ENCODE data around the gene LRRTM4. TPM values are rescaled to one million over a fixed set of nuclear protein-coding genes. Genes with fewer than 3 reads are reported as not detected.

The LRRTM4 gene
- total RNA-seq, 2 donors from 2014 or later = 0.24 TPM; not detected in 1

DNA sequence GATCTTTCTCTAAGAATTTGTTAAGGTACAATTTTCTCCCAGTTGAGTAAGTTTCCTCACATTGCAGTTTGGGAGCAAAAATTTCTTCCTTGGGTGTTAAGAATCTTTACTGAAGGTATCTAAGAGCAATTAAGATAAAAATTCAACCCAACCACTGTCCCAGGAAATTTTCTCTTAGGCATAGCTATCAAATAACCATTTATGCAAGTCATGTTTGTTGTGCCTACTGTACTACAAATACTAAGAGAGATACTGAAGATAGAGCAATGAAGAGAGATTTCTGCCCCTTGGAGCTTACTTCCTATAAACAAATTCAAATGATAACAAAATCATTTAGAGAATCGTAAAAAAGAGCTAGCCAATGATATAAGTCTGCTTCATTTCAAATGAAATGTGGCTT, 402.8 kb downstream of the LRRTM4 start:
- DNase-seq (ENCODE audit: low spot score) = no peak
- Histone ChIP-seq H3K36me3 (no peaks in the 10 kb centered on the region), H3K9me3 (no peaks in the 10 kb centered on the region), H3K4me3 (no peak overlapping the region), H3K27me3 (no peaks in the 10 kb centered on the region), H3K4me1 (no peaks in the 10 kb centered on the region), H3K27ac (no peak overlapping the region)
- TF ChIP-seq CTCF (IDR thresholded peaks at IDR 0.05) = no peak

DNA sequence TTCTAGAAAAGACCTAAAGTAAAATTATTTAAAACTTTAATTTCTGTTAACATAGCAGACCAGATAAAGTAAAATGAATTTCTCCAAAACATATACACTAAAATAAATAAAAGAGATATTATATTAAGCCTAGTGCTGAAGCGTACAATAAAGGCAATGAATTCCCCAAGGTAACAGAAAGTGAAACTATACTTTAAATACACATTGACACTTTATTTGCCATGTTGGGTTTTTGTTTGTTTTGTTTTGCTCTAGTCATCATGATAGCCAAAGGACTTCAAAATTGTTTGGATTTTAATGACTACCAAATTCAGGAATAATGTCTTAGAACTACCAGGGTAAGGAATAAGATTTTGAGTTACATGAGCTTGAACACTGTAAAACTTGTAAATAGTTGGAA, 413.3 kb downstream of the LRRTM4 start:
- Histone ChIP-seq H3K4me1 (no peaks in the 10 kb centered on the region), H3K27ac (no peak overlapping the region), H3K4me3 (no peak overlapping the region), H3K36me3 (no peaks in the 10 kb centered on the region), H3K9me3 (no peaks in the 10 kb centered on the region), H3K27me3 (no peaks in the 10 kb centered on the region)
- no peak for DNase-seq (ENCODE audit: low spot score)
- no peak for TF ChIP-seq CTCF (IDR thresholded peaks at IDR 0.05)

DNA sequence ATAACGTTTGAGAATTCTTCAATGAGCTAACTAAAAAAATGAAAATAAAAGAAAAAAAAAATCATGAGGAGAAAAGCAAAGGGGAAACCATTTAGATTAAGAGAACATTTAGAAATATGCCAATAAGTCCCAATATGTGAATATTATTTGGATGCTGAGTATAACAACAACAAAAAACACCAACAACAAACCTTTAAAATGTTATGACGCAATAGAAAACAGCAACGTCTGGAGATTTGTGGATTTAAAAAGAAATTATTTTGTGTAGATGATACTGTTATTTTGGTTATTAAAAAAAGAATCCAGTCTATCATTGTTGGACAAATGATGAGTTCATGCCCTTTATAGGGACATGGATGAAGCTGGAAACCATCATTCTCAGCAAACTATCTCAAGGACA, 417.2 kb downstream of the LRRTM4 start:
- Histone ChIP-seq H3K9me3 (no peaks in the 10 kb centered on the region), H3K36me3 (no peaks in the 10 kb centered on the region), H3K27me3 (no peaks in the 10 kb centered on the region), H3K4me3 (no peak overlapping the region), H3K27ac (no peak overlapping the region), H3K4me1 (no peaks in the 10 kb centered on the region)
- TF ChIP-seq CTCF (IDR thresholded peaks at IDR 0.05) = no peak
- DNase-seq (ENCODE audit: low spot score) = no peak

DNA sequence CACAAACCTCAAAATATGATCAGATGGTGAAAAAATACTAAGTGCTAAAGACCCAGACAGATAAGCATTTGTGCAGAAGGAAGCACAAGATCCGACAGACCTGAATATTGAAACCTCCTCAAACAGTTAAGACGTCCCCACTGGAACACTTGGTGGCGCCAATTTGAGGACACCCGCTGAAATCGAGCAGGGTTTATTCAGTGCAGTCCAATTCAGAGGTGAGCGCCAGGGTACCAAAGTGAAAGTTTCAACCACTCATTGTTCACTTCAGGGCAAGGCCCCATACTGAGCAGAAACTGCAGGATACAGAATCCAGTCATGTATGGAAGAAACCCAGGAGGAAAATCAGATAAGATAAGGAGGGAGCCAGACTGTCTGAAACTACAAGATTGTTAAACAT, 417.6 kb downstream of the LRRTM4 start:
- Histone ChIP-seq H3K27me3 (no peaks in the 10 kb centered on the region), H3K9me3 (no peaks in the 10 kb centered on the region), H3K36me3 (no peaks in the 10 kb centered on the region), H3K27ac (no peak overlapping the region), H3K4me3 (no peak overlapping the region), H3K4me1 (no peaks in the 10 kb centered on the region)
- no peak for DNase-seq (ENCODE audit: low spot score)
- TF ChIP-seq CTCF (IDR thresholded peaks at IDR 0.05) = no peak

DNA sequence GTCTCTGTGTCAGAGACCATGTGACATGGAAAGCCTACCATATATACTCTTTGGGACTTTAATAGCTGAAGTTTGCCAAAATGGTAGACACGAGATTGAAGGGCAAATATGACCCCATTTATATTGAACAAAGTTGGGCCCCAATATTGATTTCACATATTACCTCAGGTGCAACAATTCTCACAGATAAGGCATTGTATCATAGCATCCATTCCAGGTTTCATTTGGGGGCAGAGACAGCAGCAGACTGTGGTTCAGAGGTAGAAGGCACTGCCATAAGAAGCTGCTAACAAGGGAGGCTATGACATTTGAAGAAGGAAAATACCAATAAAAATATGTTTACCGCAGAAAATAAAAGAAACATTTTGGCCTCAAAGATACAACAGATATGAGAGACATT, 419.2 kb downstream of the LRRTM4 start:
- Histone ChIP-seq H3K27me3 (no peaks in the 10 kb centered on the region), H3K36me3 (no peaks in the 10 kb centered on the region), H3K4me1 (no peaks in the 10 kb centered on the region), H3K9me3 (no peaks in the 10 kb centered on the region), H3K4me3 (no peak overlapping the region), H3K27ac (no peak overlapping the region)
- no peak for TF ChIP-seq CTCF (IDR thresholded peaks at IDR 0.05)
- no peak for DNase-seq (ENCODE audit: low spot score)

- no peaks in the 10 kb centered on the region for H3K4me1 ChIP-seq
- DNase-seq (ENCODE audit: low spot score) = no peak
- no peaks in the 10 kb centered on the region for H3K9me3 ChIP-seq
- H3K4me3 ChIP-seq = no peak overlapping the region
- no peaks in the 10 kb centered on the region for H3K27me3 ChIP-seq
- TF ChIP-seq CTCF (IDR thresholded peaks at IDR 0.05) = no peak
- no peak overlapping the region for H3K27ac ChIP-seq
- H3K36me3 ChIP-seq = no peaks in the 10 kb centered on the region
These were observed 420.3 kb downstream of the LRRTM4 start for GRCh38 chr2:77101796-77102452.

Data from right atrium auricular region (tissue), 2 donors.